Endothelial cell of umbilical vein (primary cell): Measurements from ENCODE around the gene TUBGCP3. TPM values are rescaled to one million over a fixed set of nuclear protein-coding genes. Genes with fewer than 3 reads are reported as not detected.

Experiments
- BruUV-seq: library from RNA; stranded (reverse); fragments of 400-500 nt; replicated peaks from 2 replicates; lab custom pipeline; 2021; lab: Mats Ljungman, UMichigan
- CTCF ChIA-PET: fragments of 300-600, 350-600 bp; sonication (Branson Sonifier 250); formaldehyde crosslinking; loops from one replicate; lab custom pipeline; 2021; ENCODE audit warnings: antibody characterized with exemption, inconsistent platforms; lab: Charles Lee
- POLR2A ChIA-PET: fragments of 300-600, 350-600 bp; sonication (Branson Sonifier 250); formaldehyde crosslinking; loops from one replicate; lab custom pipeline; 2021; ENCODE audit warnings: antibody characterized with exemption, inconsistent platforms; lab: Charles Lee
- DNase-seq: peaks from one replicate; pipeline ENCODE4 v3.0.0-alpha.2; 2011; ENCODE audit warnings: low read depth, low spot score
- FAIRE-seq: peaks from 2 replicates; lab custom pipeline; 2011; peaks lifted over from hg19 to GRCh38; lab: Jason Lieb, UNC
- H2AFZ ChIP-seq: 2 replicates; pipeline ENCODE4 v1.6.0; 2012; ENCODE audit warnings: low read depth, low read length, control low read depth, inconsistent platforms
- H3K27ac ChIP-seq: 2 replicates; pipeline ENCODE4 v1.5.1; 2011; ENCODE audit warnings: low read depth, mild to moderate bottlenecking, control low read depth, low read length, moderate library complexity; ENCODE audit not compliant: insufficient read depth
- H3K27me3 ChIP-seq, 2 experiments: 2 replicates each; pipeline versions ENCODE4 v1.6.0 to v1.6.1; 2011; ENCODE audit warnings: low read length in 2 of 2, mixed read lengths in 1 of 2; ENCODE audit not compliant: control insufficient read depth in 2 of 2, insufficient read depth in 2 of 2
- H3K36me3 ChIP-seq, 2 experiments: 2 replicates in 1 of 2; 3 replicates in 1 of 2; pipeline ENCODE4 v1.5.1; 2011; ENCODE audit warnings: low read length in 2 of 2, mild to moderate bottlenecking in 1 of 2, moderate library complexity in 1 of 2; ENCODE audit not compliant: control insufficient read depth in 2 of 2, insufficient read depth in 2 of 2; ENCODE audit errors: extremely low read depth in 1 of 2
- H3K4me1 ChIP-seq: 3 replicates; pipeline ENCODE4 v1.5.1; 2011; ENCODE audit warnings: mild to moderate bottlenecking, low read length; ENCODE audit not compliant: control insufficient read depth, insufficient read depth; ENCODE audit errors: extremely low read depth
- H3K4me2 ChIP-seq: 2 replicates; pipeline ENCODE4 v1.6.1; 2011; ENCODE audit warnings: low read length, control low read depth, mixed read lengths; ENCODE audit not compliant: insufficient read depth
- H3K4me3 ChIP-seq, 3 experiments: fragments of 200-600 bp in 1 of 3; sonication (generic), shearing (Covaris generic) in 1 of 3; replicated peaks in 1 of 3; 2 replicates each; pipeline ENCODE4 v1.5.1; 2011 to 2016; ENCODE audit warnings: control low read depth in 3 of 3, low read length in 3 of 3, mild to moderate bottlenecking in 2 of 3, inconsistent platforms in 1 of 3, low read depth in 1 of 3, moderate library complexity in 1 of 3; ENCODE audit not compliant: insufficient read depth in 1 of 3
- H3K79me2 ChIP-seq: 2 replicates; pipeline ENCODE4 v1.6.0; 2012; ENCODE audit warnings: low read length, inconsistent platforms; ENCODE audit not compliant: control insufficient read depth, insufficient read depth
- H3K9ac ChIP-seq: replicated peaks from 2 replicates; pipeline ENCODE3; 2011; ENCODE audit warnings: low read length, control low read depth; ENCODE audit not compliant: insufficient read depth; ENCODE audit errors: extremely low read depth
- H3K9me1 ChIP-seq: replicated peaks from 3 replicates; pipeline ENCODE4 v1.6.0; 2011; ENCODE audit warnings: mild to moderate bottlenecking, low read length; ENCODE audit not compliant: control insufficient read depth, insufficient read depth; ENCODE audit errors: extremely low read depth
- H3K9me3 ChIP-seq: replicated peaks from 2 replicates; pipeline ENCODE4 v1.5.1; 2012; ENCODE audit warnings: low read length, inconsistent platforms; ENCODE audit not compliant: control insufficient read depth, insufficient read depth
- H4K20me1 ChIP-seq: replicated peaks from 2 replicates; pipeline ENCODE3; 2011; ENCODE audit warnings: mild to moderate bottlenecking, low read length; ENCODE audit not compliant: control insufficient read depth, insufficient read depth; ENCODE audit errors: extremely low read depth
- CTCF ChIP-seq, 2 donors: IDR thresholded peaks; 1 replicate in 1 of 2; 2 replicates in 1 of 2; pipeline ENCODE4 v1.5.1; 2011; ENCODE audit warnings: low read length in 2 of 2, mild to moderate bottlenecking in 2 of 2, moderate library complexity in 2 of 2, control low read depth in 1 of 2, inconsistent platforms in 1 of 2, low read depth in 1 of 2; ENCODE audit not compliant: insufficient read depth in 1 of 2; ENCODE audit errors: extremely low read depth in 1 of 2
- MAX ChIP-seq: IDR thresholded peaks from 2 replicates; pipeline ENCODE4 v1.6.1; 2011; ENCODE audit not compliant: insufficient read depth, insufficient read length
- dilution Hi-C: fragments of 300-500 bp; cut with MboI; formaldehyde crosslinking; loops from one replicate; pipeline ENCODE4 v1.15.0; 2019; ENCODE audit warnings: low sequenced_read_pairs; ENCODE audit not compliant: extremely low pct_ligation_motif_present
- intact Hi-C: fragments of 100-400 bp; cut with micrococcal nuclease; formaldehyde crosslinking; loops from one replicate; pipeline ENCODE4 v1.10.0; 2022
- polyA plus RNA-seq, 4 experiments: library from polyadenylated mRNA; depleted of rRNA in 3 of 4; stranded (reverse) in 3 of 4; unstranded in 1 of 4; fragments of >200 nt; gene quantifications; 2 replicates each; pipeline versions ENCODE4 v1.2.1 to v1.2.3, GENCODE V29; 2011 to 2012; ENCODE audit warnings: missing spikeins in 1 of 4
- total RNA-seq: library from RNA; stranded (reverse); gene quantifications from 2 replicates; pipeline ENCODE4 v1.2.3, GENCODE V29; 2021

TUBGCP3 gene
- total and polyA plus RNA-seq, 2 donors (not counting 3 experiments of a cell fraction or from before 2014, with no cell fraction given): 36.4 to 47.7 TPM

- no peaks in the 10 kb centered on the region for H3K9me1 ChIP-seq
- FAIRE-seq: peak; percentile 46
- no peak overlapping the region for H2AFZ ChIP-seq
These were observed 12.9 kb downstream of the TUBGCP3 start for GRCh38 chr13:112574834-112575613.

More at GRCh38 chr13:112574834-112575613, 12.9 kb downstream of the TUBGCP3 start:
- dilution Hi-C loops (no loop called here), intact Hi-C loops (loop anchor here (1.0 kb wide), 3 partner anchors 12 to 30 kb away; no protein-coding TSS in a partner anchor)
- Histone ChIP-seq H3K79me2 (peaks cover 96% of the 10 kb centered on the region), H4K20me1 (no peaks in the 10 kb centered on the region), H3K4me2 (peak overlapping the region; percentile 57), H3K9ac (peak overlapping the region; percentile 64), H3K27ac (peak overlapping the region; percentile 89), H3K4me1 (peaks cover 35% of the 10 kb centered on the region), H3K9me3 (no peaks in the 10 kb centered on the region), H3K4me3 (peak overlapping the region in 1 of 3 experiments; percentile 50), H3K36me3 (no peaks in the 10 kb centered on the region), H3K27me3 (no peaks in the 10 kb centered on the region)
- DNase-seq: peak; percentile 57
- TF ChIP-seq CTCF (IDR thresholded peaks at IDR 0.05; ENCODE audit: extremely low read depth in 1 of 2, insufficient read depth in 1 of 2, low read depth in 1 of 2, low read length in 2 of 2) (no peak), MAX (no peak)
- ChIA-PET POLR2A (interaction anchor here (1.2 kb wide), 1 partner anchor 13 kb away, joined by 3 read pairs; no protein-coding TSS in a partner anchor), CTCF (interaction anchor here (0.7 to 1.2 kb wide), 4 partner anchors 11 to 16 kb away, joined by 3 read pairs; partner anchors contain the start of gene TUBGCP3)
- BruUV-seq: TSS peak; percentile 36
